ENCODE measurements around the gene SHISAL1. TPM values are rescaled to one million over a fixed set of nuclear protein-coding genes. Genes with fewer than 3 reads are reported as not detected.

Gene SHISAL1
- total RNA-seq, 4 donors from 2014 or later, result 0.47 to 1.9 (median 0.75) TPM

GRCh38 chr22:44220727-44221680, 91.7 kb downstream of the SHISAL1 start:
- ATAC-seq (ENCODE audit: low FRiP score) (no peak), DNase-seq (ENCODE audit: low spot score) (no peak)
- TF ChIP-seq CTCF (IDR thresholded peaks at IDR 0.05), result no peak

GRCh38 chr22:44219101-44219870, 93.5 kb downstream of the SHISAL1 start:
- no peak for ATAC-seq (ENCODE audit: low FRiP score)
- no peak for DNase-seq (ENCODE audit: low spot score)
- TF ChIP-seq CTCF (IDR thresholded peaks at IDR 0.05), result no peak

- ATAC-seq (ENCODE audit: low FRiP score) (no peak), DNase-seq (ENCODE audit: low spot score) (no peak)
- no peak for TF ChIP-seq CTCF (IDR thresholded peaks at IDR 0.05)
Observed at GRCh38 chr22:44218071-44218470, 94.7 kb downstream of the SHISAL1 start.

GRCh38 chr22:44217346-44217745, 95.4 kb downstream of the SHISAL1 start:
- TF ChIP-seq CTCF (IDR thresholded peaks at IDR 0.05), result no peak
- no peak for ATAC-seq (ENCODE audit: low FRiP score)
- DNase-seq (ENCODE audit: low spot score), result no peak

GRCh38 chr22:44215287-44215686, 97.5 kb downstream of the SHISAL1 start:
- no peak for DNase-seq (ENCODE audit: low spot score)
- ATAC-seq (ENCODE audit: low FRiP score), result no peak

GRCh38 chr22:44214764-44215163, 98.0 kb downstream of the SHISAL1 start:
- ATAC-seq (ENCODE audit: low FRiP score) (no peak), DNase-seq (ENCODE audit: low spot score) (no peak)
- no peak for TF ChIP-seq CTCF (IDR thresholded peaks at IDR 0.05)

More at GRCh38 chr22:44215287-44215686, 97.5 kb downstream of the SHISAL1 start:
- TF ChIP-seq CTCF (IDR thresholded peaks at IDR 0.05), result no peak
